SK-N-SH (cell line): ENCODE results near the gene SEZ6L2. TPM values are rescaled to one million over a fixed set of nuclear protein-coding genes. Genes with fewer than 3 reads are reported as not detected.

Experiments used
- CTCF ChIA-PET: fragments of 300-600, 350-600 bp; formaldehyde crosslinking; extraction: SDS; loops from one replicate; lab custom pipeline; 2021; lab: Yijun Ruan, JAX
- POLR2A ChIA-PET: fragments of 350-600 bp; sonication (Branson Sonifier 250); formaldehyde crosslinking; extraction: SDS; loops from one replicate; lab custom pipeline; 2020; ENCODE audit warnings: antibody characterized with exemption, inconsistent platforms; lab: Yijun Ruan, JAX
- DNase-seq: peaks from one replicate; pipeline ENCODE4 v3.0.0; 2012
- H2AFZ ChIP-seq: fragments of 200-600 bp; sonication (generic); 2 replicates; pipeline ENCODE4 v1.8.1; 2016; ENCODE audit warnings: antibody characterized with exemption, mild to moderate bottlenecking, low read depth
- H3F3A ChIP-seq: fragments of 200-600 bp; sonication (generic); replicated peaks from 2 replicates; pipeline ENCODE3; 2016; ENCODE audit warnings: antibody characterized with exemption, mild to moderate bottlenecking; ENCODE audit not compliant: insufficient read depth
- H3K27ac ChIP-seq, 2 experiments: fragments of 200-500 bp in 1 of 2; fragments of 200-600 bp in 1 of 2; sonication (Bioruptor generic) in 1 of 2; sonication (generic), shearing (Covaris generic) in 1 of 2; 2 replicates each; pipeline versions ENCODE4 v1.5.1 to v1.6.1; 2014 to 2016; ENCODE audit warnings: low read depth in 2 of 2, inconsistent platforms in 1 of 2, low read length in 1 of 2, mild to moderate bottlenecking in 1 of 2, mixed read lengths in 1 of 2
- H3K27me3 ChIP-seq: fragments of 200-600 bp; sonication (generic), shearing (Covaris generic); 2 replicates; pipeline ENCODE4 v1.6.1; 2016; ENCODE audit warnings: mixed run types; ENCODE audit not compliant: insufficient read depth
- H3K36me3 ChIP-seq, 2 experiments: fragments of 200-500 bp in 1 of 2; fragments of 200-600 bp in 1 of 2; sonication (Bioruptor generic) in 1 of 2; sonication (generic) in 1 of 2; replicated peaks in 1 of 2; 2 replicates each; pipeline versions ENCODE3 to v1.5.1; 2014 to 2016; ENCODE audit warnings: low read length in 1 of 2, mild to moderate bottlenecking in 1 of 2; ENCODE audit not compliant: insufficient read depth in 2 of 2, control insufficient read depth in 1 of 2
- H3K4me1 ChIP-seq, 2 experiments: fragments of 200-500 bp in 1 of 2; fragments of 200-600 bp in 1 of 2; sonication (Bioruptor generic) in 1 of 2; sonication (generic), shearing (Covaris generic) in 1 of 2; 2 replicates each; pipeline versions ENCODE4 v1.5.1 to v1.6.1; 2014 to 2016; ENCODE audit warnings: low read depth in 1 of 2, low read length in 1 of 2, mixed run types in 1 of 2; ENCODE audit not compliant: insufficient read depth in 2 of 2, control insufficient read depth in 1 of 2
- H3K4me2 ChIP-seq: fragments of 200-600 bp; sonication (generic), shearing (Covaris generic); 2 replicates; pipeline ENCODE4 v1.6.1; 2017; ENCODE audit warnings: mixed run types
- H3K4me3 ChIP-seq, 2 experiments: fragments of 200-500 bp in 1 of 2; fragments of 200-600 bp in 1 of 2; sonication (Bioruptor generic) in 1 of 2; sonication (generic), shearing (Covaris generic) in 1 of 2; 2 replicates each; pipeline versions ENCODE4 v1.5.1 to v1.8.1; 2014 to 2016; ENCODE audit warnings: low read depth in 2 of 2, inconsistent platforms in 1 of 2, low read length in 1 of 2, mild to moderate bottlenecking in 1 of 2, mixed read lengths in 1 of 2, moderate library complexity in 1 of 2
- H3K79me2 ChIP-seq: fragments of 200-600 bp; sonication (generic); 2 replicates; pipeline ENCODE4 v1.8.1; 2017; ENCODE audit warnings: mild to moderate bottlenecking; ENCODE audit not compliant: insufficient read depth
- H3K9ac ChIP-seq: fragments of 200-600 bp; sonication (generic); 2 replicates; pipeline ENCODE4 v1.6.1; 2017; ENCODE audit warnings: mixed run types
- H3K9me2 ChIP-seq: fragments of 200-600 bp; sonication (generic); 2 replicates; pipeline ENCODE4 v1.6.1; 2017; ENCODE audit warnings: mixed run types
- H3K9me3 ChIP-seq: fragments of 200-600 bp; sonication (generic); 2 replicates; pipeline ENCODE4 v1.6.1; 2017; ENCODE audit warnings: mixed run types, mild to moderate bottlenecking, moderate library complexity
- H4K20me1 ChIP-seq: fragments of 200-600 bp; sonication (generic); 2 replicates; pipeline ENCODE4 v1.6.1; 2017; ENCODE audit warnings: mild to moderate bottlenecking, mixed run types; ENCODE audit not compliant: insufficient read depth
- CTCF ChIP-seq: fragments of 200-600 bp; sonication (generic); IDR thresholded peaks from 2 replicates; pipeline ENCODE4 v1.6.1; 2017; ENCODE audit warnings: antibody characterized with exemption, mild to moderate bottlenecking, moderate library complexity
- ELF1 ChIP-seq: IDR thresholded peaks from 2 replicates; pipeline ENCODE4 v1.4.0; 2012
- EP300 ChIP-seq, 2 experiments: IDR thresholded peaks; 2 replicates each; pipeline versions ENCODE4 v1.4.0 to v1.6.1; 2012; ENCODE audit warnings: borderline replicate concordance in 1 of 2, low read depth in 1 of 2, low read length in 1 of 2
- EZH2phosphoT487 ChIP-seq: fragments of 200-600 bp; sonication (generic); IDR thresholded peaks from 2 replicates; pipeline ENCODE4 v1.6.1; 2017; ENCODE audit warnings: low read depth, mixed run types, mild to moderate bottlenecking, antibody characterized with exemption, moderate library complexity, borderline replicate concordance
- FOSL2 ChIP-seq: IDR thresholded peaks from 2 replicates; pipeline ENCODE4 v1.4.0; 2012; ENCODE audit warnings: low read depth, mild to moderate bottlenecking, moderate library complexity, borderline replicate concordance
- FOXJ3 ChIP-seq: sonication (generic); formaldehyde crosslinking; IDR thresholded peaks from 2 replicates; pipeline ENCODE4 v1.5.1; 2020; ENCODE audit warnings: mild to moderate bottlenecking, missing genetic modification reagents
- GATA2 ChIP-seq: sonication (generic); formaldehyde crosslinking; IDR thresholded peaks from 2 replicates; pipeline ENCODE4 v1.5.0; 2020; ENCODE audit warnings: mild to moderate bottlenecking, missing genetic modification reagents
- IRF3 ChIP-seq: fragments of 150-350 bp; IDR thresholded peaks from 2 replicates; pipeline ENCODE4 v1.6.1; 2016; ENCODE audit warnings: mild to moderate bottlenecking, low read depth, low read length
- JUND ChIP-seq: IDR thresholded peaks from 2 replicates; pipeline ENCODE4 v1.4.0; 2012
- MEF2A ChIP-seq: IDR thresholded peaks from 2 replicates; pipeline ENCODE4 v1.4.0; 2012; ENCODE audit warnings: low read depth, borderline replicate concordance
- MXI1 ChIP-seq: IDR thresholded peaks from 2 replicates; pipeline ENCODE4 v1.6.1; 2012; ENCODE audit warnings: mild to moderate bottlenecking, low read depth, low read length, improper control_type of control experiment
- NFIC ChIP-seq: IDR thresholded peaks from 2 replicates; pipeline ENCODE4 v1.4.0; 2012; ENCODE audit warnings: borderline replicate concordance
- NRF1 ChIP-seq: IDR thresholded peaks from 2 replicates; pipeline ENCODE4 v1.6.1; 2012; ENCODE audit warnings: low read depth, mild to moderate bottlenecking, low read length
- PBX3 ChIP-seq: IDR thresholded peaks from 2 replicates; pipeline ENCODE4; 2012
- POLR2AphosphoS5 ChIP-seq: IDR thresholded peaks from 2 replicates; pipeline ENCODE4 v1.6.1; 2012; ENCODE audit warnings: low read depth, low read length
- RAD21 ChIP-seq: IDR thresholded peaks from 2 replicates; pipeline ENCODE4 v1.6.1; 2012; ENCODE audit warnings: mild to moderate bottlenecking, low read length
- RCOR1 ChIP-seq: fragments of 150-350 bp; IDR thresholded peaks from 2 replicates; pipeline ENCODE4 v1.6.1; 2017; ENCODE audit warnings: antibody characterized with exemption, low read length
- RFX5 ChIP-seq: IDR thresholded peaks from 2 replicates; pipeline ENCODE4 v1.6.1; 2012; ENCODE audit warnings: mild to moderate bottlenecking, improper control_type of control experiment, low read length
- RXRA ChIP-seq: IDR thresholded peaks from 2 replicates; pipeline ENCODE4 v1.4.0; 2012; ENCODE audit warnings: low read depth, mild to moderate bottlenecking, borderline replicate concordance
- SIN3A ChIP-seq: IDR thresholded peaks from 2 replicates; pipeline ENCODE4 v1.6.1; 2012; ENCODE audit warnings: low read depth, mild to moderate bottlenecking, low read length, moderate library complexity, borderline replicate concordance
- TAF1 ChIP-seq: IDR thresholded peaks from 2 replicates; pipeline ENCODE4 v1.6.1; 2012; ENCODE audit warnings: low read depth, mild to moderate bottlenecking, low read length, moderate library complexity, borderline replicate concordance
- TCF12 ChIP-seq: IDR thresholded peaks from 2 replicates; pipeline ENCODE4 v1.4.0; 2012
- TEAD4 ChIP-seq: IDR thresholded peaks from 2 replicates; pipeline ENCODE4 v1.4.0; 2012; ENCODE audit warnings: mild to moderate bottlenecking, borderline replicate concordance; ENCODE audit not compliant: insufficient read depth
- USF1 ChIP-seq: IDR thresholded peaks from 2 replicates; pipeline ENCODE4 v1.4.0; 2012; ENCODE audit warnings: low read depth, borderline replicate concordance
- USF2 ChIP-seq: fragments of 150-350 bp; IDR thresholded peaks from 2 replicates; pipeline ENCODE4 v1.6.1; 2017; ENCODE audit warnings: antibody characterized with exemption, low read length, low read depth, borderline replicate concordance
- YY1 ChIP-seq: IDR thresholded peaks from 2 replicates; pipeline ENCODE4 v1.4.0; 2012; ENCODE audit warnings: low read depth, mild to moderate bottlenecking
- WGBS: methylation state at CpG from one replicate; pipeline ENCODE4 v1.1.6; 2017; ENCODE audit warnings: low lambda C conversion rate; 5-methylcytosine and 5-hydroxymethylcytosine counted together
- polyA plus RNA-seq, 3 experiments: library from polyadenylated mRNA; depleted of rRNA; stranded (reverse); fragments of >200 nt; gene quantifications; 2 replicates each; pipeline ENCODE4 v1.2.3, GENCODE V29; 2012

Gene SEZ6L2
- polyA plus RNA-seq, 1 of the 3 experiments (the other 2 are of a cell fraction), result 59.8 TPM

- no peaks in the 10 kb centered on the region for H3K9me3 ChIP-seq
- CTCF ChIA-PET, result interaction anchor here (1.1 to 14.0 kb wide), 5 partner anchors 8 to 36 kb away, joined by 3 to 129 read pairs (median 6); partner anchors contain the start of gene PAGR1
- peak overlapping the region; percentile 90 for H3K4me2 ChIP-seq
- POLR2A ChIA-PET, result interaction anchor here (0.9 kb wide), 1 partner anchor 9 kb away, joined by 3 read pairs; no protein-coding TSS in a partner anchor
- H4K20me1 ChIP-seq, result no peaks in the 10 kb centered on the region
- 22% methylated on average over 10 of the region's 10 CpGs for WGBS
- peaks cover 0 to 8% of the 10 kb centered on the region in 2 experiments for H3K36me3 ChIP-seq
- no peaks in the 10 kb centered on the region for H3K9me2 ChIP-seq
- H3K4me1 ChIP-seq, result peaks cover 22 to 37% of the 10 kb centered on the region in 2 experiments; a peak in 3 of 4 replicates
- H3F3A ChIP-seq, result peaks cover 47% of the 10 kb centered on the region
- H3K9ac ChIP-seq, result peak overlapping the region; percentile 78
- H3K79me2 ChIP-seq, result peaks cover 88% of the 10 kb centered on the region
- peak overlapping the region; percentile 54 to 97; a peak in 3 of 4 replicates for H3K27ac ChIP-seq
- no peaks in the 10 kb centered on the region for H3K27me3 ChIP-seq
- no peak for DNase-seq
- H3K4me3 ChIP-seq, result peak overlapping the region in 1 of 2 experiments; percentile 47; a peak in 2 of 4 replicates
- no peak overlapping the region for H2AFZ ChIP-seq
- no peak for TF ChIP-seq RCOR1
- TF ChIP-seq TAF1, result no peak
- TF ChIP-seq RAD21, result no peak
- peak; percentile 65 for TF ChIP-seq MEF2A
- TF ChIP-seq NFIC, result peak; percentile 77
- peak; percentile 35; the same call in 1 of the 2 replicates for TF ChIP-seq YY1
- TF ChIP-seq JUND, result peak; percentile 82
- TF ChIP-seq USF2, result no peak
- no peak for TF ChIP-seq ELF1
- TF ChIP-seq EZH2phosphoT487, result no peak
- peak; percentile 72 for TF ChIP-seq PBX3
- no peak for TF ChIP-seq CTCF
- TF ChIP-seq USF1, result no peak
- peak; percentile 89 for TF ChIP-seq TCF12
- TF ChIP-seq POLR2AphosphoS5, result peak; percentile 5
- TF ChIP-seq SIN3A, result no peak; the same call in 1 of the 2 replicates
- TF ChIP-seq RXRA, result peak; percentile 81; the same call in 1 of the 2 replicates
- 0 out of 2 replicates have a peak, but pooled peaks have one; percentile 52 for TF ChIP-seq TEAD4
- no peak for TF ChIP-seq RFX5
- TF ChIP-seq FOXJ3 (CRISPR knock-in tag), result no peak
- TF ChIP-seq FOSL2, result peak; percentile 91
- TF ChIP-seq NRF1, result peak; percentile 16; the same call in 1 of the 2 replicates
- peak in 1 of 2 experiments; percentile 79; a peak in 1 of 4 replicates for TF ChIP-seq EP300 (IDR thresholded peaks at IDR 0.05; ENCODE audit: borderline replicate concordance in 1 of 2, low read depth in 1 of 2, low read length in 1 of 2)
- no peak for TF ChIP-seq MXI1
- no peak for TF ChIP-seq IRF3
- no peak for TF ChIP-seq GATA2 (CRISPR knock-in tag)
Measured at GRCh38 chr16:29825145-29826044, 74.0 kb downstream of the SEZ6L2 start.
